GM12873 (cell line): ENCODE results near the gene STX1A.

Experiments used
- CTCF ChIP-seq: IDR thresholded peaks from 2 replicates; pipeline ENCODE4 v1.5.1; 2012; ENCODE audit warnings: low read depth, mild to moderate bottlenecking, moderate library complexity, low read length, control low read depth; ENCODE audit not compliant: insufficient read depth; ENCODE audit errors: missing control alignments

The STX1A gene

DNA sequence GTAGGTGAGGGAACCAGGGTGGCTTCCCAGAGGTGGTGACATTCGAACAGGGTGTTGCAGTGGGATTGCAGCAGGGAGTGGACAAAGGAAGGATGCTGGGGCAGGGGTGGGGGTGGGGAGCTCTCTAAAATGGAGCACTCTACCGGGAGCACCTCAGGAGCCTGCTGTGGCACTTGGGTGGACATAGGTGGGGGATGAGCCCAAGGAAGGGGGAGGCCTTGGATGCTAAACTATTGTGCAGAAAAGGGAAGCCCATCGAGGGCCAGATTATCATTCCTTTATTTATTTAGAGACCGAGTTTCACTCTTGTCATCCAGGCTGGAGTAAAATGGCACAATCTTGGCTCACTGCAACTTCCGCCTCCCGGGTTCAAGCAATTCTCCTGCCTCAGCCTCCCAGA is 3.3 kb upstream of the STX1A start:
- no peak for TF ChIP-seq CTCF

DNA sequence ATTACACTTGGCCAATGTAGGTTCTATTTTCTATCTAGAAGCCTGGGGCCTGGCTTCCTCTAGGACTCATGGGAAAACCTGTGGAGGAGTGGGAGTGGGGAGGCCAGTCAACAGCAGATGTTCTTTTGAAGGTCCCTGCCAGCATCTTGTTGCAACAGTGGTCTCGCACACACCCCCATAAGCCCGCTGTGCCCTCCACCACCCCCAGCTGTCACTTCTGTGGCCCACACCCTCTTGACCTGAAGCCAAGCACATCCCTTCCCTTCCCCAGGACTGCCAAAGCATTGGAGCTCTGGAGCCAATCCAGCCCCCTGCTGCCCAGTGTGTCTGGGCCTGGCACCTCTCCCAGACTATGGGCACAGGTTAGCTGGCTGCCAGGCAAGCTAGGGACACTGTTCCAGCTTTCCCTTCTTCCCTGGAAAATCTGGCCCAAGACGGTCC is 1.9 kb upstream of the STX1A start:
- no peak for TF ChIP-seq CTCF

GRCh38 chr7:73719806-73720169 is 319 bp upstream of the STX1A start:
- no peak for TF ChIP-seq CTCF

- no peak for TF ChIP-seq CTCF
Measured at GRCh38 chr7:73718438-73718881, 1.0 kb downstream of the STX1A start.

DNA sequence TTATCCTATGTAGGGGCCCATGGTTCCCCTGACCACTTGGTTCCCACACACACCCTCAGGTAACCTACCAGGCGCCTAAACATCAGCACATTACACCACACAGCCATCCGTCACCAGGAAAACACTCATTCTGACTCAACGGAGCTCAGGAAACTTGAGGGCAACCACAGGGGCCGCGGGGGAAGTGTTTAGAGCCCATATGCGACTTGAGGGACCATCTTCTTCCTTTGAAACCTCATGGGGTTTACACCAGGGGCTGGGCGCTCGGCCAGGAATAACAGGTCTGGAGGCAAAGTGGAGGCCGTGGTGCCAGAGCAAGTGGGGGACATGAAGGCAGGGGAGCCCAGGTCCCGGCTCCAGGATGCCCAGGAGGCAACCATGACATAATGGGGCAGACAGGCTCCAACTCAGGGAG is 1.5 kb downstream of the STX1A start:
- no peak for TF ChIP-seq CTCF

GRCh38 chr7:73717025-73717807 is 2.3 kb downstream of the STX1A start:
- no peak for TF ChIP-seq CTCF

- no peak for TF ChIP-seq CTCF
Measured at GRCh38 chr7:73716318-73716890, 3.1 kb downstream of the STX1A start.
